ENCODE results near the gene TMSB15B.
"Not testable (repeated sequence)": the region's sequence is repeated elsewhere in the genome, so short reads cannot be mapped to it uniquely, and the experiment has no call there.

TMSB15B gene

DNA sequence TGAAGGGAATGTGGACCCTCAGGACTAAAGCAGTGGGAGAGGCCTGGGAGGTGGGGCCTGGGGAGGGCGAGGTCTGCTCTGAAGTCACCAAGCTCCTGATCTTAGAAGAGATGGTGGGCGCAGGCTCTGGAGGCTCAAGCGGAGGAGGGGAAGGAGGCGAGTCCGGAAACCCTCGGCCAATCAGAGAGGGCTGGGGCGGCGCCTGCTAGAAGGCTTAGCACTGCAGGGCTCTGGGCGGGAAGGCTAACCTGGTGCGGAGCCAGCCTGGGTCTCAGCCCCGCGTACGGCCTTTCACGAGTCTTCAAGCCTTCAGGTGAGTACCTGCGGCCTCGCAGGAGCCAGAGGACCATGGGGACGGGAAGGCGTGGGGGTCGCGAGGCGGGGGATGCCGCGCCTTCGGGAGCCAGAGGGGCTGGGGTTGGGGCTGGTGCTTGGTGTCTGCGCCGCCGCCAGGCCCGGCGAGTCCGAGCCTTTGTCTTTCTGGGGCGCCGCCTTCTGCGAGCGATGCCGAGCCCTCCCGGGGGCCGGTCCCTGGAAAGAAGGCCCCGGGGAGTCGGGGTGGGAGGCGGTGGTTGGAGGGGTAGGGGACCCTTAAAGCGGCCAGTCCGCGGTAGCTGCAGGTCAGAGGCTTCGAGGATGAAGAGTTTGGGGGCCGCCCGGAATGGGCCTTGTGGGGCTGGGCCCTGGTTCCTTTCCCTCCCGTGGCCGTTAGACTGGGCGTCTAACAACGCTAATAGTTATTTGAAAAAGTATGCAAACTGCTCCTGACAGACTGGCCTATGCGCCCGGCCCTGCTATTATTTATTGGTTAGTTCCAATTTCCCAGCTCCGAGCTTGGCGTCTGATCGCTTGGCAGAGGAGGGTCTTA lies at the start of gene TMSB15B:
Gene TMSB15B (plus strand): TSS at position 217 of the 868 bp plus-strand sequence.
- DNase-seq: not testable (repeated sequence)

DNA sequence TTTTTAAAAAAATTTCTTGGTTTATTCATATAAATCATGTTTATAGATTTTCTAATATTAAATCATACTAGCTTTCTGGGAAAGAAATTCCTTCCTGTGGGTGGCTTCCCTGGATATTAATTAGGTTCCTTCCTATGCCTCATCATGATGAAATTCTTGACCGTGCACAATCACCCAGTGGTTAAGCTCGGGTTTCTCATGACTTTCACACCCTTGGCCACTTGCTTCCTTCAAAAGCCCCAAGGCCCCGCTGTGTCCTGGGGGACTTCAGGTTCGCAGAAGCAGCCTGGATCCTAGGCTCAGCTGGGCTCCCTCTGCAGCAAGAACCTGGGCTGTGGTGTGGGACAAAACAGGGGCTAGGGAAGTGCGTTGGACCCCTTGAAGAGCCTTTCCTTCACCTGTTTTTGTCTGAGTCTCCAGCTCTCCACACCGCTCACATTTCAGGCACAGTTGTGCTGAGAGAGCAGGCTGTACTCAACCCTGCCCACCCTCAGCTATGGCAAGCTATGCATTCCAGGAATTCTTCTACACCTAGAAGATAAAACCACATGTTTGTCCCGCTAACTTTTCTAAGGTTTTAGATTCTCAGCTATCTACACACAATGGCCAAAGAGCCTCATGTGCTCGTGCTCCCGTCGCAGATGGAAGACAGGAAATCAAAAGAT lies 48.9 kb upstream of the TMSB15B start:
- DNase-seq: no peak

DNA sequence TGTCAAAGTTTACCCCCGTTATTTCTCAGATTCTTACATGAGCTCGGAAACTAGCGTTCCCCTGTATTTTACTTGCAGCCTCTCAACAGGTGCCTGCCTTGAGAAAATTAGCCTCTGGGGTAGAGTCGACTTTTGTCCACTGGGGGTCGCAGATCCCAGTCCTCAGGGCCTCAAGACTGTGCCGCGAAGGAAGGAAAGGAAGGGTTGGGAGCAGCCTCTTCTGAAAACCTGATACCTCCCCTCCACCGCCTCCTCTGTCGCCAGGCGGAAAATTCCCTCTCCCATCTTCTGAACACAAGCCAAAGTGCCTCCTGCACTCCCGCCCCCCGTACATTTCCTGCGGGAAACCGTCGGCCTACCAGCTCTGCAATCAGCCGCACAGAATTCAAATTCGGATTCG lies 44.4 kb upstream of the TMSB15B start:
- DNase-seq: peak; percentile 85

DNA sequence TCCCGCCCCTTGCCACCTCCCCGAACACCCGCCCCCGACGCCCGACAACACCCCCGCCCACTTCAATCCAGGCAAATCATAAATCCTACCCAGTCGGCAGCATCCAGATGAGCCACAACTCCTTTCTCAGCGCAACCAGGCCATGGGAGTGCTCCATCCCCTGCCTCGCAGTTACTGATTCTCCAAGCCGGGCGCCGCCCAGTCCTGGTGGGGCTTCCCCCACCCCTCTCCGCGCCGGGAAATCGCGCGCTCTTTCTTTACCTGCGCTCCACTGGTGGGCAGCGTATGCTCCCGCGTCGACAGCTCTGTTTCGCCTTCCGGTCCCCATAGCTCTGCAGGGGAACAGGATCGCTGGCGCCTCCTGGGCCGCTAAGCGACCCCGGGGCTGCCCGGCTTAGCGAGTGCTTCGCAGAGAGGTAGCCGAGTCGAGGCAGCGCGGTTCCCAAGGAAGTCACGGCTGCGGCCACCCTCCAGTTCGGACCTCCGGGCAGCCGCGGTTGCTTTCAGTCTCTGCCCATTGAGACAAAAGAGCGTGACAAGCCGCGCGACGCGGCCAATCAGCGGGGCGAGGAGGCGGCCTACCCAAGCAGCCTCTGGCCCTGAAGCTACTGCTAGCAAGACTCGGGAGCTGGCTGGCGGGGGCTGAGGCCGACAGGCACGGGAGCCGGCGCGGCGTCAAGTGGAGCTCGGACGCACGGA lies 43.7 kb upstream of the TMSB15B start:
- peak; percentile 25 for DNase-seq

- DNase-seq: no peak
Measured at GRCh38 chrX:103919270-103919637, 43.2 kb upstream of the TMSB15B start.

- not testable (repeated sequence) for DNase-seq
Measured at GRCh38 chrX:103920515-103920914, 41.9 kb upstream of the TMSB15B start.

DNA sequence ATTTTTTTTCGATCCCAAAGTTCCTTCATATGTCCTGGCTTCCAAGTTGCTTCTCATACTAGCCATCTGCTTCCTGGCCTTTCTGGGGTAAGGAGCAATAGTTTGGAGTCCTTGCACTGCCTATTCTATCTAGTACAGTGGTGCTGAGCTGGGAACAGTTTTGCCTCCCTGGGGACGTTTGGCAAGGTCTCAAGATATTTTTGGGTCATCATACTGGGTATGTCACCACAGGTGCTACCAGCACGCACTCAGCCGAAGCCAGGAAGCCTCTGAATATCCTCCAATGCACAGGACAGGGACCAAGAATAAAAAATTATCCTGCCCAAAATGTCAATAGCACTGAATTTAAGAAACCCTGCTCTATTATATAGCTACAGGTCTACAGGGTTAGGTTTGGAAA lies 35.4 kb upstream of the TMSB15B start:
- no peak for DNase-seq

DNA sequence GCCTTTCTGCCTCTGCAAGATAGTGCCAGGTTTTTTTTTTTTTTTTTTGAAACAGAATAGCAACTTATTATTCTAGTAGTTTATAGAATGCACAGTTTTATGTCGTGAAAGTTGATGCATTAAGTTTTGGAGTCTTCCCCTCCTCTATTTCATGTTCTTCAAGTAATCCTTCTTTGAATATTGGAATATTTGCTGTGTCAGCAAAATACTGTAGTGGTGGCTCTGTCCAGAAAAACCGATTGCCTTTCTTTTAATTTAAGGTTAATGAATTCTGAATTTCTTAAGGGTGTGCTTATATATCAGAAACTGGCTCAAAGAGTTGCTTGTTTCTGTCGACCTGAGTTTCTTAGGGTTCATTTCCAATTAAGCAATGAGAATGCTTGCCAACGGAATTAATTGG lies 34.8 kb upstream of the TMSB15B start:
- no peak for DNase-seq

- no peak for DNase-seq
Measured at GRCh38 chrX:103932133-103932532, 30.3 kb upstream of the TMSB15B start.

GRCh38 chrX:103940257-103940656 lies 22.2 kb upstream of the TMSB15B start:
- DNase-seq: not testable (repeated sequence)

GRCh38 chrX:103941201-103941975 lies 21.0 kb upstream of the TMSB15B start:
- DNase-seq: peak; percentile 1

DNA sequence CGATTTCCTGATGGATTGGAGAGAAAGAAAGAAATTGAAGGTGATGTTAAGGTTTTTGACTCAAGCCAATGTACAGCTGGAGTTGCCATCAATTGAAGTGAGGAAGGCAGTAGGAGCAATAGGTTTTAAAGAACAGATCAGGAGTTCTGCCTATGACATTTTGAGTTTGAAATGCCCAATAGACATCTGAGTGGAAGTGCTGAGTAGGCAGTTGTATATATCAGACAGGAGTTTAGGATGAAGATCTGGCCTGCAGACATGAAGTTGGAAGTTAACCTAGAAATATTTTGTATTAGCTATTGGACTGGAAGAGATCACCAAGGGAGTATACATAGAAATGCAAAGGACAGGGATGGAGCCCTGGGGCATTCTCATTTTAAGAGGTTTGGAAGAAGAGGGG lies 12.9 kb upstream of the TMSB15B start:
- no peak for DNase-seq

- no peak for DNase-seq
Measured at GRCh38 chrX:103953353-103953752, 9.1 kb upstream of the TMSB15B start.

DNA sequence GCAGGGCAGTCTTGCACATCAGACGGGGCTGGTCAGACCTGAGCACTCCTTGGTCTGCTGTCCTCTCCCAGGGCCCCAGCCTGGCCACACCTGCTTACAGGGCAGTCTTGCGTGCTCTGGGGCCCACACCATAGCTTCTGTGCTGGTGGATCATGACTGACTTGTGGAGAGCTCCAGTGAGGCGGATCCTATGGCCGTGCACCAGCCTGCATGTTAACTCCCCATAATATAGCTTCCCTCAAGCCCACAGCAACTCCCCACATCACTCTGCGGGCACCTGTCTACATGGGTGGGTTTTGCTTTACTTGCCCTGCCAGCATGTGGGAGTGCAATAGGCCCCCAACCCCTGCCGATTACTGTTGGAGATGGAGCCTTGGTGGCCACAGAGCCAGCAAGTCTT lies 8.2 kb upstream of the TMSB15B start:
- no peak for DNase-seq

DNA sequence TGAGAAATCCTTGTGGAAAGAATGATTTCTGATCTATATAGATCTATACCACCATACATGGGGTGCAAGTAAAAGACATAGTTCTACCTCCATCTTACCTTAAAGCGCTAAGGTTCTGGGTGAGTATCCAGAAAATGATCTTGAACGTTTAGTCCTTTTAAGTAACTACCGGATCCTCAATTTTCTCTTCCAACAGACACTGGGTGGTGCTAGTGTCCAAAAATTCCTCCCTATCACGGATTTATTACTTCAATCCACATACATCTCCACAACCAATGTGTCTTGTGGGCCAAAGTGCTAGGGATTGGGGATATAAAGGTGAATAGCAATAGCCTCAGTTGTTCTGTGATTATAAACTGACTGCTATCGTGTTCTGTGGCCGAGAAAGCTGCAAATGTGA lies 1.8 kb upstream of the TMSB15B start:
- DNase-seq: not testable (repeated sequence)

DNA sequence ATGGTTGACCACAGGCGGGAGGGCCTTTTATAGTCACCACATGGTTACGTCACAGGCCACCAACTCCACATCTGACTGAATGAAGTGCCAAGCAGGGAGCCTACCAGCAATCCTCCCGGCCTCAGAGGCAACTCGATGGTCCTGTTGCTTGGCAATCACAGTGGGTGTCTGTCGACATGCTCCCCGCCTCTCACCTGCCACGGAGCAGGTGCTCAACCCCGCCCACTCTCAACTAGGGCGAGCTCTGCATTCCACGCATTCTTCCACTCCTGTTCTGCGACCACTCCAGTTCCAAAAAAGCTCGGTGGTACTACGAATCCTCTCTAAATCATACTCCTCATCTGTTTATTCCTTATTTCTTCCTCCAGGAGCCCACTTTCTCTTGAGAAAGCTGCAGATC lies 21.1 kb downstream of the TMSB15B start:
- DNase-seq: not testable (repeated sequence)

GRCh38 chrX:103999234-103999633 lies 36.8 kb downstream of the TMSB15B start:
- no peak for DNase-seq

DNA sequence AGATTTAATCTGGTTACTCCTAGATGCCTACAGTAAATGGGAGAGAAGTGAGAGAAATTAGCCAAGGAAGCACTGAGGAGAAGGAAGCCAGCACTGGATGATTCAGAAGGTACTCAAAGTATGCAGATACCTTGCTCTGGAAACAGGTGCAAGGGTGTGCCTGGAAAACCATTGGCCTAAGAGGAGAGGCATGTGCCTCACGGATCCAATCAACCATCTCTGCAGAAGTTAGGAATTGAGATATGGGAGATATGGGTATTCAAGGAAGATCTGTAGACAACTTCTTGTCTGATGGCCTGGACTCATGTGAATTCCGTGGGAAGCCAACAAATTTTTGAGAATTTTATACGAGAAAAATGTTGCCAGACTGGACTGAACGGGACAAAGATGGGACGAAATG lies 46.4 kb downstream of the TMSB15B start:
- DNase-seq: no peak

DNA sequence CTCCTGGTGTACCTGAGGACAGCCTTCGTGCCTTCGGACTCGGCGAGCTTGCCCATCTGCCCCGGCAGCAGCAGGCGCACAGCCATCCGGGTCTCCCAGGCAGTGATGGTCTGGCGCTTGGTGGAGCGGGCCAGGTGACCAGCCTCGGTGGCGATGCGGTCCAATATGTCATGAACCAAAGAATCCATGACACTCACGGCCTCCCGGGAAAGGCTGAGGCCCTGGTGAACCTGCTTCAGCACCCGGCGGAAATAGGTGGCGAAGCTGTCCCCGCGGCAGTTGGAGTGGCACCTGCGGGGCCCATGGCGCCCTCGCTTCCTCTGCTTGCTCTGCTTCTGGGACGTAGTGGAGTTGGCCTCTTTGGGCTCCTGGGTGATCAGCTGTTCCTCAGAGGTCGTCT lies 50.7 kb downstream of the TMSB15B start:
- no peak for DNase-seq

- no peak for DNase-seq
Measured at GRCh38 chrX:104013606-104014005, 51.2 kb downstream of the TMSB15B start, which contains the start of gene H2BW1. H2BW1 (minus strand) TSS chrX:104013708; CDS start chrX:104013576, 132 bp downstream.

DNA sequence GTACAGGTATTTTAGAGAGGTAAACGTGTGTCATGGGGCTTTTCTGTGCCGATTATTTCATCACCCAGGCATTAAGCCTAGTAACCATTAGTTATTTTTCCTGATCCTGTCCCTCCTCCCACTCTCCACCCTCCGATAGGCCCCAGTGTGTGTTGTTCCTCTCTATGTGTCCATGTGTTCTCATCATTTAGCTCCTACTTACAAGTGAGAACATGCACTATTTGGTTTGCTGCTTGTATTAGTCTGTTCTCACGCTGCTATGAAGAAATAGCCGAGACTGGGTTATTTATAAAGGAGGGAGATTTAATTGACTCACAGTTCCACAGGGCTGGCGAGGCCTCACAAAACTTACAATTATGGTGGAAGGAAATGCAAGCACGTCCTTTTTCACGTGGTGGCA lies 53.1 kb downstream of the TMSB15B start:
- DNase-seq: not testable (repeated sequence)

All from NCI-H524 treated with DMSO at 0.1 percent for 48 hours (cell line).